HG03025 (cell line): ENCODE results near the gene KCNQ1.

ENCODE experiments used
- ATAC-seq: cut with Tn5 transposase; IDR thresholded peaks from one replicate; pipeline ENCODE4 v1.9.1; 2021; ENCODE audit warnings: mild to moderate bottlenecking, moderate library complexity; ENCODE audit not compliant: unreplicated experiment, low FRiP score

The KCNQ1 gene

GRCh38 chr11:2805388-2806056 is 360.7 kb downstream of the KCNQ1 start:
- ATAC-seq, result no peak

- no peak for ATAC-seq
Measured at GRCh38 chr11:2806351-2807024, 361.7 kb downstream of the KCNQ1 start.

- no peak for ATAC-seq
Measured at GRCh38 chr11:2807025-2807681, 362.3 kb downstream of the KCNQ1 start.

GRCh38 chr11:2807801-2808241 is 363.0 kb downstream of the KCNQ1 start:
- no peak for ATAC-seq

DNA sequence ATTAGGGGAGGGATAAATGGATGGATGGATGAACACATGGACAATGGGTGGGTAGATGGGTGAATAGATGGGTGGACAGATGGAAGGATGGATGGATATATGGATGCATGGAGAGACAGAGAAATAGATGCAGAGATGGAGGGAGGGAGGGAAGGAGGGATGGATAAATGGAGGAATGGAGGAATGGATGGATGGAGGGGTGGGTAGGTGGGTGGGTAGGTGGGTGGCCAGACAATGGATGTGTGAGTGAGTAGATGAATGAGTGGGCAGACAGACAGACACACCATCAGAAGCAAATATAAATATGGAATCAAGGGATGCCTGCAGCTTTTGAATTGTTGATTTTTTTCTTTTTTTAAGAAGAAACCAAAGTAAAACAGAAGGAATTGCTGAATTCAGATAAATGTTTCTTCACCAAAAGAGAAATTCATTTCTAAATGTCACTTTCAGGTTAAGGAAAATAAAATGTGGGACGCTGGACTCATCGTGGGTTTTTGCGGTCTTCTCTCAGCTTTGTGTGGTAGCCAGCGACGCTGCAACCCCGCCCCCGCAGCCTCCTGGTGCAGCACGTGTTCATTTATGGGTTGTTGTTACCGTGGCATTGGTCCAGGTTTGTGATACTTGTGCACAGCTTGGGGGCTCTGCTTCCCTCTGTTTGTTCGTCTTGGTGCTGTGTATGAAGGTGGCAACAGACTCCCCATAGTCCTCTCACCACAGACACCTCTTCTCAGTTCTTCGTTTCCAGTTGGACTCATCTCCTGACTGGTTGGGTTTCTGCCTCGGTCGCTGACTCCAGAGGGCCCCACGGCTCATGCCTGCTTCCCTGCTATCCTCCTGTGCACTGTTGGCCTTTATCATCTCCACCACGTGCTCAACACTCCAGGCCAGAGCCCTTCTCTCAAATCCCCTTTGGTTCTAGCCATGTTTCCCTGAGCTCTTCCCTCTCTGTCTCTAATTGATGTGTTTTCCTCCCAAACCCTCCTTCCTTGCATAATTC is 364.3 kb downstream of the KCNQ1 start:
- ATAC-seq, result no peak

GRCh38 chr11:2809854-2810253 is 365.0 kb downstream of the KCNQ1 start:
- no peak for ATAC-seq

DNA sequence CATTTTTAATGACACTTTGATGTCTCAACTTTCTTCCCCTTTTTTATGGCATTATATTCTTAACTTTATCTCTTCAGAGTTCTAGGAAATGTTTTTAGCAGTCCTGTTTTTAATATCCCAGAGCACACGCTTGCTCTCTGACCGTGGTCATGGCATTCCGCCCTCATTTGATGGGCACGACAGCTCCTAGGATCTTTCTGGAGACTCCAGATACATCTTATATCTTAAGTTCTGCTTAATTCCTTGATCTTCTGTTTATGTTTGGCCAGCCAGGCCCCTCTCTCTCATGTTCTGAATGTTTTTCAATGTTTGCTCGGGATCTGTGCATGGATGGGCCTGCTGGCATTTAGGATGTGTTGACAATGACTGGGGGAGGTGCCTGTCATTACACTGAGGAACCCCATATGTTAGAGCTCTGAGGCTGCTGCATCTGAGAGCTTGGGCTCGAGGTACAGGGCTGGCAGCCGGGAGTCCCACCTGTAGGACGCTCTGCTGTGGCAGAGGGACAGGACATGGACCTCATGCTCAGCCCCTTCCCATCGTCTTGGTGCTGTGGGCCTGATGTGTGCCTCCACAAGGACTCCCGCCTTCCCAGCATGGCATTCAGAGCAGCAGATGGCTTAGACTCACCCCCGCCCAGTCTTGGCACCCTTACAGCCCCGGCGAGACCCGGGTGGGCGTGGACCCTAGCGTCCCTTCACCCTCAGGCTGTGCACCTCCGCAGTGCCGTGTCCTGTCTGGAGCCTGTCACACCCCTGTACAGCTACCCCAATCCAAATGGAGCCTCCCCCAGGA is 365.8 kb downstream of the KCNQ1 start:
- no peak for ATAC-seq

DNA sequence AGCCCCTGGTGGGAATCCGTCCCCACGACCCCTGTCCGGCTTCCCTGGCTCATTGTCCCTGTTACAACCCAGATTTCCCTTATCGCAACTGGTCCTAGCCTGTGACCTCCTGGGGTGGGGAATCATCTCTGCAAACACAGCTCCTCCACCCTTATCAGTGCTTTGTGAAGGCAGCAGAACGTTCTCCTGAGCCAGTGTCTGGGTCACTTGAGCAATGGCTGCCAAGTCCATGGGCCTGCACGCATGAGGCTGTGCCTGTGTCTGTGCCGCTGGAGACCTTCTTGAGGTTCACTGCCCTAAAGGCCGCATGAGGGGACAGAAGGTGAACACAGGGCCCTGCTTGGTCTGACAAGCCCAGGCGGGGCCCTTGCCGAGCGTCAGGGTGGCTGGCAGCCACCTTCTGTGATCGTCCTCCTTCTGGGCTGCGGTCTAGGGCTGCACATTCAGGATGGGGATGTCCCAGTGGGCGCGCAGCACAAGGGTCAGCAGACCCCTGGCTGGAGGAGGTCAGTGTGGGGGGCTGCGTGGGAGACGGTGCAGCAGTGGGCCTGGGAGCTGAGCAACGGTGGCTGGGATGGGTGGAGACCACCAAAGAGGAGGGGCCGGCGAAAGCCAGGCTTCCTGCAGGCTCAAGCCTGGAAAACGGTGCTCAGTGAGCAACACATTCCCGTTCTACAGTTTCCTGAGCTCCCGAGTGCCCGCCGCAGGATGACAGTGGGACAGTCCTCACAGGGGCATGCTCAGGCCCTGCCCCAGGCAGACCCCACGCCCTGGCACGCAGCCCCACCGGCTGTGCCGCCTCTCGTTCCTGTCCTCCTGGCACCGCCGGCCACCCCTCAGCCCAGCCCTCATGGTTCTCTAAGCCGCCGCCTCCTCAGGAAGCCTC is 366.6 kb downstream of the KCNQ1 start:
- no peak for ATAC-seq

- ATAC-seq, result no peak
Measured at GRCh38 chr11:2812371-2812991, 367.7 kb downstream of the KCNQ1 start.

DNA sequence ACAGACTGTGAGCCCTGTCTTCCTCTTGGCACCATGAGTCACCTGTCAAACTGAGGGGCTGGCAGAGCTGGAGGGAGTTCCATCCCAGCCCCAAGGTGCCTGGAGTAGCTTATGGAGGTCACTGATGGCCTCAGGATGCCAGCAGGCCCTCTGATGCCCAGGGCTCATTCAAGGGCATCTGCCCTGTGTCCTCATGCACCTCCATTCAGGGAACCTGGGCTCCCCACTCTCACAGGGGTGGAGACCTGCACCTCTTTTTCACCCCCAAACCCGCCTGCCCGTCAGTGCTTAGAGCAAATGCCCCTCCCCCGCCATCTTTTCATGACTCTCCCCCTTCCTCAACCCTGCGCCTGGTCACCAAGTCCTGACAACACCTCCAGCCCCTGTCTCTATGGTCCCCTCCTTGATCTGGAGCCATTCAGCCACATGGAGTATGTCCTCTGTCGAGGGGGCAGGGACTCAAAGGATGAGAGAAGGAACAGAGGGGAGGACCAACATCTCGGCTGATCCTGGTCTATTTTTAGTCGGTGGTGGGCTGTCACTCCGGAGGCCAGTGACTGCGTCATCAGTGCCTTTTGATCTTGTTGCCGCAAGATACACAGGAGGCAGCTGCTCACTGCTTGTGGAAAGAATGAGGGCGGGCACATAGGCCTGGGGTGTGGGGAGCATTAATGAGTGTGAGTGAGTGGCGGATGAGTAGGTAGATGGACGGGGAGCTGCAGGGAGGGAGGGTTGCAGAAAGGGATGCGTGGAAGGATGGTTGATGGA is 368.5 kb downstream of the KCNQ1 start:
- ATAC-seq, result no peak

DNA sequence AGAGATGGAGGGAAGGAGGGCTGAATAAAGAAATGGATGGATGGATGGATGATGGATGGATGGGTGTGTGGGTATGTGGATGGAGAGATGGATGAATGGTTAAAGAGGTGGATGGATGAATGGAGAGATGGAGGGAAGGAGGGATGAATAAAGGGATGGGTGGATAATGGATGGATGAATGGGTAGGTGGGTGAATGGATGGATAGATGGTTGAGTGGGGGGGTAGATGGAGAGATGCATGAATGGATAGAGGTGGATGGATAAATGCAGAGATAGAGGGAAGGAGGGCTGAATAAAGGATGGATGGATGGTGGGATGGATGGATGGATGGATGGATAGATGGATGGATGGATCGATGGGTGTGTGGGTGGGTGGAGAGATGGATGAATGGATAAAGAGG is 369.2 kb downstream of the KCNQ1 start:
- no peak for ATAC-seq

- no peak for ATAC-seq
Measured at GRCh38 chr11:2814751-2815150, 369.9 kb downstream of the KCNQ1 start.

- ATAC-seq, result no peak
Measured at GRCh38 chr11:2815762-2816496, 371.1 kb downstream of the KCNQ1 start.

DNA sequence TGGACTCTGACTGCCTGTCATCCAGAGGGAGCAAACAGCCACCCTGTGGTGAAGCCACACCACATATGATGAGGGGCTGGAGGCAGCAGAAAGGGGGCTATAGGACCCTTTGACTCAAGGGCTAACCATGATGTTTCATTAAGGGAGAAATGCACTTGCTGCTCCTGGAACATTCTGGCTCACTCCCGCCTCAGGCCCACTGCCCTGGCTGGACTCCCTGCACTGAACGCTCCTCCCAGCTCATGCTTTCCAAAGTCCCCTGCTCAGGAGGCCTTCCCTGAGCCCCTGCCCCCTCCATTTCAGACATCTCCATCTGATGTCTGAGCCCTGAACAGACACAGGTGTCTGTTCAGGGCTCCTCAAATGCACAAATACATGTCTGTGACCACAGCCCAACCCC is 371.7 kb downstream of the KCNQ1 start:
- no peak for ATAC-seq

DNA sequence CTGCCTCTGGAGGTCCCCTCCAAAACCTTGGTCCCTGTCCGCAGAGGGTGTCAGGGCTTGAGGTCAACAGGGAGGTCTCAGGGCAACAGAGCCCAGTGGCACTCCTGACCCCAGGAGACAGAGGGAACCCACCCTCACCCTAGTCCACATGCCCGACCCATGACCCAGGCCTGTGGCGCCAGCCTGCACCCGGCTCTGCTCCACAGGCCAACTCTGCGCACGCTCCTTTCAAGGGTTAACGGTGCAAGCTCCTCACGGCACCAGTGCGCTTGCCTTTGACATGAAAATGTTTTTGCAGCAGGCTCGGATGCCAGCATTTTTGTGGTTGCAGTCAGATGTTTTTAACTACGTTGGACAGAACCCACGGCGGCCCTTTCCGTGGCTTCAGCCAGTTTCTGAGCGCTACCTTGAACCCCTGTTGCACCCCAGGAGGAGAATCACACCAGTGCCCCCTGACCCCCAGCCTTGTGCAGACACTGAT is 372.2 kb downstream of the KCNQ1 start:
- no peak for ATAC-seq

GRCh38 chr11:2817431-2817830 is 372.6 kb downstream of the KCNQ1 start:
- no peak for ATAC-seq

DNA sequence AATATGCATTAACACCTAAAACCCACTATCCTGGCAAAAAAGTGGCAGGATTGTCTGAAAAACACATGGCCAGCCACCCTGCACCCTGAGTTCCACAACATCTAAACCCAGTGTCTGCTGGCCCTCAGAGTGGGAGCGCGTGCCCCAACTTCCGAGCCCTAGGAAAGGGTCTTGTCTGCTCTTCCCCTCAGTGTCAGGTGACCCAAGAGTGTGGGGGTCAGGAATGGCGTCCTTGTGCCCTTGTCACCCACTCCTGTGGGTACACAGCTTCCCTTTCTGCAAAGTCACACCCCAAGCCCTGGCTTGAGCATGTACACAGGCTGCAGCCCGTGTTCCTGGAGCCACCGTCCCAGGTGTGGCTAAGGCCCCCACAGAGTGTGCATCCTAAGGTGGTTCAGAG is 373.2 kb downstream of the KCNQ1 start:
- ATAC-seq, result no peak
